NCI-H2227 (cell line): ENCODE data around the gene MYBPC3.

Experiments
- DNase-seq: peaks from one replicate; lab custom pipeline; 2025; ENCODE audit not compliant: unreplicated experiment; lab: John Stamatoyannopoulos, UW

Gene MYBPC3

GRCh38 chr11:47352556-47352955, at the start of gene MYBPC3:
MYBPC3 (minus strand) TSS chr11:47352702; CDS start chr11:47352647, 55 bp downstream.
- DNase-seq: no peak

GRCh38 chr11:47400768-47401279, 48.3 kb upstream of the MYBPC3 start:
- no peak for DNase-seq

GRCh38 chr11:47399860-47400767, 47.6 kb upstream of the MYBPC3 start:
- DNase-seq: no peak

- no peak for DNase-seq
These were observed 46.0 kb upstream of the MYBPC3 start for GRCh38 chr11:47398551-47398950.

GRCh38 chr11:47398011-47398410, 45.5 kb upstream of the MYBPC3 start:
- no peak for DNase-seq

- DNase-seq: no peak
These were observed 43.5 kb upstream of the MYBPC3 start for GRCh38 chr11:47396049-47396320.

- DNase-seq: no peak
These were observed 42.9 kb upstream of the MYBPC3 start for GRCh38 chr11:47395223-47396048.

- no peak for DNase-seq
These were observed 42.1 kb upstream of the MYBPC3 start for GRCh38 chr11:47394322-47395222.

- DNase-seq: no peak
These were observed 41.5 kb upstream of the MYBPC3 start for GRCh38 chr11:47394050-47394321.

- DNase-seq: no peak
These were observed 40.9 kb upstream of the MYBPC3 start for GRCh38 chr11:47393163-47394049.

- DNase-seq: no peak
These were observed 40.2 kb upstream of the MYBPC3 start for GRCh38 chr11:47392546-47393162.

GRCh38 chr11:47391711-47392432, 39.4 kb upstream of the MYBPC3 start:
- DNase-seq: no peak

- no peak for DNase-seq
These were observed 38.6 kb upstream of the MYBPC3 start for GRCh38 chr11:47391077-47391583.

- DNase-seq: no peak
These were observed 37.9 kb upstream of the MYBPC3 start for GRCh38 chr11:47390422-47390760.

- no peak for DNase-seq
These were observed 37.3 kb upstream of the MYBPC3 start for GRCh38 chr11:47389577-47390421.

- DNase-seq: no peak
These were observed 36.4 kb upstream of the MYBPC3 start for GRCh38 chr11:47388697-47389576.
